ENCODE results near the gene RALBP1. TPM values are rescaled to one million over a fixed set of nuclear protein-coding genes. Genes with fewer than 3 reads are reported as not detected.

RALBP1 gene
- total and polyA plus RNA-seq, 2 of the 4 experiments (the other 2 are of a cell fraction): 30.6 to 38.2 TPM

DNA sequence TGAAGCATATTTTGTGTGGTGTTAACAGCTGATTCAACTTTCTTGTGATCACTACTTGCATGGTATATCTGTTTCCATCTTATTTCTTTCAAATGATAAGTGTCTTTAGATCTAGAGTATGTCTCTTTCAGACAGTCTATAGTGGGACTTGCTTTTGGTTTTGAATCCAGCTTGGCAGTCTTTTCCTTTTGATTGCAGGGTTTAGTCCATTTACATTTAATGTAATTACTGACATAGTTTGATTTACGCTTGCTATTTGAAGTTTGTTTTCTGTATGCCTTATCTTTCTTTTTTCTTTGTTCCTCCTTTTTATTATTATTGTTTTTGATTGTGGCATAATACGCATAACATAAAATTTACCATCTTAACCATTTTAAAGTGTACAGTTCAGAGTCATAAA is 9.2 kb upstream of the RALBP1 start:
- Histone ChIP-seq H4K5ac (ENCODE audit: low read depth, low read length) (no peak overlapping the region), H2AK9ac (replicated peaks; ENCODE audit: low read depth, low read length, poor library complexity) (no peak overlapping the region), H3K9me3 (ENCODE audit: control insufficient read depth, insufficient read depth, low read length) (peaks cover 3% of the 10 kb centered on the region), H3K56ac (ENCODE audit: extremely low read depth, insufficient read depth, low read length) (no peak overlapping the region), H3K27me3 (ENCODE audit: control insufficient read depth, insufficient read depth, low read length) (no peaks in the 10 kb centered on the region), H3K4ac (ENCODE audit: low read depth, low read length) (no peak overlapping the region), H3K4me2 (ENCODE audit: low read depth, low read length) (no peak overlapping the region), H3K27ac (ENCODE audit: insufficient read depth, low read length) (no peak overlapping the region), H3K4me3 (ENCODE audit: insufficient read depth, low read depth, low read length) (no peak overlapping the region), H3K23ac (ENCODE audit: low read depth, low read length) (no peak overlapping the region), H2BK120ac (ENCODE audit: low read depth, low read length) (no peak overlapping the region), H3K9ac (ENCODE audit: low read depth, low read length) (no peak overlapping the region), H2BK15ac (ENCODE audit: low read depth, low read length) (no peak overlapping the region), H3K18ac (ENCODE audit: low read depth, low read length) (no peak overlapping the region), H4K91ac (ENCODE audit: insufficient read depth, low read depth, low read length) (no peak overlapping the region), H3K79me1 (ENCODE audit: low read depth in 1 of 2, low read length in 2 of 2) (no peaks in the 10 kb centered on the region), H4K8ac (ENCODE audit: low read depth in 2 of 2, low read length in 2 of 2) (no peak overlapping the region), H2AFZ (replicated peaks; ENCODE audit: low read length, poor library complexity) (no peak overlapping the region), H3K9me1 (ENCODE audit: insufficient read depth, low read length) (no peaks in the 10 kb centered on the region), H2BK5ac (ENCODE audit: low read depth, low read length, poor library complexity, severe bottlenecking) (no peak overlapping the region), H3K36me3 (ENCODE audit: control insufficient read depth, insufficient read depth, low read length) (no peaks in the 10 kb centered on the region), H4K20me1 (ENCODE audit: insufficient read depth, low read length) (no peaks in the 10 kb centered on the region), H3K4me1 (ENCODE audit: control insufficient read depth, insufficient read depth, low read length) (no peaks in the 10 kb centered on the region), H3K14ac (replicated peaks; ENCODE audit: low read depth, low read length) (no peak overlapping the region), H2BK20ac (ENCODE audit: low read depth, low read length) (no peak overlapping the region), H2AK5ac (ENCODE audit: low read depth, low read length) (no peak overlapping the region)
- TF ChIP-seq RAD21 (IDR thresholded peaks at IDR 0.05; ENCODE audit: low read length) (no peak), CEBPB (IDR thresholded peaks at IDR 0.05; ENCODE audit: low read depth, low read length) (no peak), MXI1 (IDR thresholded peaks at IDR 0.05; ENCODE audit: borderline replicate concordance, low read depth, low read length) (no peak), MAZ (IDR thresholded peaks at IDR 0.05; ENCODE audit: borderline replicate concordance, low read depth, low read length) (no peak), MAFK (IDR thresholded peaks at IDR 0.05; ENCODE audit: low read depth, low read length) (no peak), SMC3 (IDR thresholded peaks at IDR 0.05; ENCODE audit: low read depth, low read length) (no peak), POLR2A (IDR thresholded peaks at IDR 0.05; ENCODE audit: low read depth, low read length) (no peak)
- TF ChIP-seq, protein P1, sequence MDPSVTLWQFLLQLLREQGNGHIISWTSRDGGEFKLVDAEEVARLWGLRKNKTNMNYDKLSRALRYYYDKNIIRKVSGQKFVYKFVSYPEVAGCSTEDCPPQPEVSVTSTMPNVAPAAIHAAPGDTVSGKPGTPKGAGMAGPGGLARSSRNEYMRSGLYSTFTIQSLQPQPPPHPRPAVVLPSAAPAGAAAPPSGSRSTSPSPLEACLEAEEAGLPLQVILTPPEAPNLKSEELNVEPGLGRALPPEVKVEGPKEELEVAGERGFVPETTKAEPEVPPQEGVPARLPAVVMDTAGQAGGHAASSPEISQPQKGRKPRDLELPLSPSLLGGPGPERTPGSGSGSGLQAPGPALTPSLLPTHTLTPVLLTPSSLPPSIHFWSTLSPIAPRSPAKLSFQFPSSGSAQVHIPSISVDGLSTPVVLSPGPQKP (IDR thresholded peaks at IDR 0.05; ENCODE audit: borderline replicate concordance, low read depth, low read length): no peak
- TF ChIP-seq, protein P2, sequence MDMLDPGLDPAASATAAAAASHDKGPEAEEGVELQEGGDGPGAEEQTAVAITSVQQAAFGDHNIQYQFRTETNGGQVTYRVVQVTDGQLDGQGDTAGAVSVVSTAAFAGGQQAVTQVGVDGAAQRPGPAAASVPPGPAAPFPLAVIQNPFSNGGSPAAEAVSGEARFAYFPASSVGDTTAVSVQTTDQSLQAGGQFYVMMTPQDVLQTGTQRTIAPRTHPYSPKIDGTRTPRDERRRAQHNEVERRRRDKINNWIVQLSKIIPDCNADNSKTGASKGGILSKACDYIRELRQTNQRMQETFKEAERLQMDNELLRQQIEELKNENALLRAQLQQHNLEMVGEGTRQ (IDR thresholded peaks at IDR 0.05; ENCODE audit: low read depth, low read length): no peak
- ATAC-seq (ENCODE audit: low read depth) (no peak), DNase-seq (no peak)
- no CpG with 5 or more reads among the region's 2 CpGs for WGBS, 2 experiments (ENCODE audit: extremely low coverage in 2 of 2, insufficient read length in 1 of 2)
- intact Hi-C loops (cut with micrococcal nuclease) (no loop called here), in situ Hi-C loops (cut with MboI; ENCODE audit: low sequenced_read_pairs) (no loop called here), dilution Hi-C loops (cut with HindIII; ENCODE audit: low sequenced_read_pairs, unreplicated experiment) (no loop called here)
- BruUV-seq (replicated peaks): no TSS peak
- CTCF ChIA-PET: no interaction called here
- POLR2A ChIA-PET (ENCODE audit: unreplicated experiment): no interaction called here
